MCF 10A (cell line): ENCODE results near the gene ARF6. TPM values are rescaled to one million over a fixed set of nuclear protein-coding genes. Genes with fewer than 3 reads are reported as not detected.
"Not testable (repeated sequence)": the region's sequence is repeated elsewhere in the genome, so short reads cannot be mapped to it uniquely, and the experiment has no call there.

Experiments used
- BruUV-seq: library from RNA; stranded (reverse); fragments of 400-500 nt; replicated peaks from 2 replicates; lab custom pipeline; 2021; lab: Mats Ljungman, UMichigan
- CTCF ChIA-PET: fragments of 300-600 bp; sonication (Branson Sonifier 250); formaldehyde crosslinking; extraction: SDS; loops from one replicate; lab custom pipeline; 2021; ENCODE audit warnings: antibody characterized with exemption, inconsistent platforms; lab: Yijun Ruan, JAX
- POLR2A ChIA-PET: fragments of 300-600, 350-650 bp; sonication (Branson Sonifier 250); formaldehyde crosslinking; extraction: SDS; loops from one replicate; lab custom pipeline; 2020; ENCODE audit warnings: antibody characterized with exemption, inconsistent platforms; lab: Yijun Ruan, JAX
- DNase-seq: peaks from one replicate; pipeline ENCODE4 v3.0.0-alpha.2; 2018; ENCODE audit not compliant: unreplicated experiment
- H3K27ac Mint-ChIP-seq: one replicate; pipeline ENCODE4 v1.8.0; 2022; ENCODE audit warnings: mild to moderate bottlenecking, low read depth, mixed read lengths; ENCODE audit not compliant: unreplicated experiment
- H3K27me3 Mint-ChIP-seq: one replicate; pipeline ENCODE4 v1.8.0; 2022; ENCODE audit warnings: mixed read lengths; ENCODE audit not compliant: insufficient read depth, unreplicated experiment
- H3K36me3 Mint-ChIP-seq: one replicate; pipeline ENCODE4 v1.8.0; 2022; ENCODE audit warnings: mild to moderate bottlenecking, moderate library complexity, mixed read lengths; ENCODE audit not compliant: insufficient read depth, unreplicated experiment
- H3K4me1 Mint-ChIP-seq: one replicate; pipeline ENCODE4 v1.8.0; 2022; ENCODE audit warnings: mixed read lengths; ENCODE audit not compliant: insufficient read depth, unreplicated experiment
- H3K4me3 Mint-ChIP-seq: one replicate; pipeline ENCODE4 v1.8.0; 2022; ENCODE audit warnings: mild to moderate bottlenecking, moderate library complexity, mixed read lengths; ENCODE audit not compliant: unreplicated experiment
- H3K9me3 Mint-ChIP-seq: one replicate; pipeline ENCODE4 v1.8.0; 2022; ENCODE audit warnings: mixed read lengths; ENCODE audit not compliant: unreplicated experiment
- CTCF ChIP-seq: fragments of 200-600 bp; IDR thresholded peaks from one replicate; pipeline ENCODE4 v1.8.0; 2022; ENCODE audit warnings: antibody characterized with exemption, mild to moderate bottlenecking; ENCODE audit not compliant: unreplicated experiment
- intact Hi-C: fragments of 100-400 bp; cut with micrococcal nuclease; formaldehyde crosslinking; loops from 2 replicates; pipeline ENCODE4 v1.14.1; 2022
- total RNA-seq: library from RNA; stranded (reverse); gene quantifications from 2 replicates; pipeline ENCODE4 v1.2.3, GENCODE V29; 2022

The ARF6 gene
- total RNA-seq, 1 experiment from 2014 or later: 112 TPM

DNA sequence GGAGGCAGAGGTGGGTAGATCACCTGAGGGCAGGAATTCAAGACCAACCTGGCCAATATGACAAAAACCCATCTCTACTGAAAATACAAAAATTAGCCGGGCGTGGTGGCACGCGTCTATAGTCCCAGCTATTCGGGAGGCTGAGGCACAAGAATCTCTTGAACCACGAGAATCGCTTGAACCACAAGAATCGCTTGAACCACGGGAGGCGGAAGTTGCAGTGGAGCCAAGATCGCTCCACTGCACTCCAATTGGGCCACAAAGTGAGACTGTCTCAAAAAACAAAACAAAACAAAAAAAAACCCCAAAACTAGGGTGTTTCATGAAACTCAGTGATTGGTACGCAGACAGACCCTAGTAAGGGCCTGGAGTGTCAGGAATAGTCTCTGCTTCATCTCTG is 6.4 kb upstream of the ARF6 start:
- BruUV-seq: no TSS peak
- CTCF ChIA-PET: no interaction called here

DNA sequence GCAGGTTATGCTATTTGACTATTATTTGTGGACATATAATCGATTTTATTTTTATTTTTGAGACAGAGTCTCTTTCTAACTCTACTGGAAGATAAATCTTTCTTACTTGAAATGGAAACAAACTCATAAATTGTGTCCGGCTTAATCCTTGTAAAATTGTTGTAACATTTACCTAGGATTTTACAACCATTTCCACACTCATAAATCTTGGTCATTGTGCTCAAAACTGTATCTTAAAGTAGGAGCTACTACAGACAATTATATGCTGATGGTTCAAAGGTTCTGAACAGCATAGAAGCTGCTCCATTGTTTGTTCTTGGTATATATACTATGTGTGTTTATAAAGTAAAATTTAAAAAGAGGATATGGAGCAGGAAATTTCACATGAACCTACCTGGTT is 4.6 kb upstream of the ARF6 start:
- no peaks in the 10 kb centered on the region for H3K9me3 Mint-ChIP-seq
- ChIA-PET POLR2A (interaction anchor here (1.0 kb wide), 2 partner anchors 9 to 20 kb away, joined by 3 read pairs; no protein-coding TSS in a partner anchor), CTCF (interaction anchor here (0.6 to 1.3 kb wide), 4 partner anchors 12 to 217 kb away, joined by 3 to 5 read pairs (median 4); no protein-coding TSS in a partner anchor)
- no TSS peak for BruUV-seq
- H3K36me3 Mint-ChIP-seq: peaks cover 6% of the 10 kb centered on the region
- TF ChIP-seq CTCF: no peak
- H3K27ac Mint-ChIP-seq: peak overlapping the region; percentile 35
- H3K4me1 Mint-ChIP-seq: peaks cover 7% of the 10 kb centered on the region
- no peaks in the 10 kb centered on the region for H3K27me3 Mint-ChIP-seq
- no peak overlapping the region for H3K4me3 Mint-ChIP-seq
- intact Hi-C loops: no loop called here
- no peak for DNase-seq

More for the DNA sequence above, 6.4 kb upstream of the ARF6 start:
- intact Hi-C loops: no loop called here
- H3K27ac Mint-ChIP-seq: no peak overlapping the region
- H3K4me1 Mint-ChIP-seq: no peaks in the 10 kb centered on the region
- POLR2A ChIA-PET: no interaction called here
- H3K9me3 Mint-ChIP-seq: no peaks in the 10 kb centered on the region
- DNase-seq: no peak
- H3K27me3 Mint-ChIP-seq: no peaks in the 10 kb centered on the region
- H3K4me3 Mint-ChIP-seq: no peak overlapping the region
- no peaks in the 10 kb centered on the region for H3K36me3 Mint-ChIP-seq
- TF ChIP-seq CTCF: no peak

- H3K4me3 Mint-ChIP-seq: peak overlapping the region; percentile 92
- DNase-seq: peak; percentile 75
- TF ChIP-seq CTCF: no peak
- intact Hi-C loops: loop anchor here (1.0 to 5.0 kb wide), 3 partner anchors 29 to 213 kb away; no protein-coding TSS in a partner anchor
- POLR2A ChIA-PET: interaction anchor here (0.6 to 5.1 kb wide), 33 partner anchors 8 to 628 kb away, joined by 3 to 94 read pairs (median 6); partner anchors contain the start of genes NEMF and VCPKMT
- peaks cover 27% of the 10 kb centered on the region for H3K4me1 Mint-ChIP-seq
- peaks cover 46% of the 10 kb centered on the region for H3K36me3 Mint-ChIP-seq
- H3K9me3 Mint-ChIP-seq: no peaks in the 10 kb centered on the region
- peak overlapping the region; percentile 99 for H3K27ac Mint-ChIP-seq
- CTCF ChIA-PET: interaction anchor here (0.6 to 2.1 kb wide), 13 partner anchors 13 to 212 kb away, joined by 3 to 19 read pairs (median 4); no protein-coding TSS in a partner anchor
- TSS peak; percentile 83 for BruUV-seq
- no peaks in the 10 kb centered on the region for H3K27me3 Mint-ChIP-seq
Measured at GRCh38 chr14:49892301-49892635, 614 bp upstream of the ARF6 start.

- Mint-ChIP-seq H3K9me3 (no peaks in the 10 kb centered on the region), H3K4me1 (peaks cover 36% of the 10 kb centered on the region), H3K27ac (peak overlapping the region; percentile 99), H3K27me3 (no peaks in the 10 kb centered on the region), H3K36me3 (peaks cover 46% of the 10 kb centered on the region), H3K4me3 (peak overlapping the region; percentile 92)
- BruUV-seq: TSS peak; percentile 48
- TF ChIP-seq CTCF: no peak
- intact Hi-C loops: loop anchor here (1.0 to 5.0 kb wide), 3 partner anchors 31 to 169 kb away; no protein-coding TSS in a partner anchor
- peak; percentile 42 for DNase-seq
- CTCF ChIA-PET: interaction anchor here (0.6 to 2.1 kb wide), 7 partner anchors 28 to 208 kb away, joined by 3 to 19 read pairs (median 3); partner anchors contain the start of gene NEMF
- POLR2A ChIA-PET: interaction anchor here (0.8 to 5.1 kb wide), 25 partner anchors 9 to 223 kb away, joined by 3 to 94 read pairs (median 10); partner anchors contain the start of genes NEMF and VCPKMT
Measured at GRCh38 chr14:49893309-49894213, 679 bp downstream of the ARF6 start.

DNA sequence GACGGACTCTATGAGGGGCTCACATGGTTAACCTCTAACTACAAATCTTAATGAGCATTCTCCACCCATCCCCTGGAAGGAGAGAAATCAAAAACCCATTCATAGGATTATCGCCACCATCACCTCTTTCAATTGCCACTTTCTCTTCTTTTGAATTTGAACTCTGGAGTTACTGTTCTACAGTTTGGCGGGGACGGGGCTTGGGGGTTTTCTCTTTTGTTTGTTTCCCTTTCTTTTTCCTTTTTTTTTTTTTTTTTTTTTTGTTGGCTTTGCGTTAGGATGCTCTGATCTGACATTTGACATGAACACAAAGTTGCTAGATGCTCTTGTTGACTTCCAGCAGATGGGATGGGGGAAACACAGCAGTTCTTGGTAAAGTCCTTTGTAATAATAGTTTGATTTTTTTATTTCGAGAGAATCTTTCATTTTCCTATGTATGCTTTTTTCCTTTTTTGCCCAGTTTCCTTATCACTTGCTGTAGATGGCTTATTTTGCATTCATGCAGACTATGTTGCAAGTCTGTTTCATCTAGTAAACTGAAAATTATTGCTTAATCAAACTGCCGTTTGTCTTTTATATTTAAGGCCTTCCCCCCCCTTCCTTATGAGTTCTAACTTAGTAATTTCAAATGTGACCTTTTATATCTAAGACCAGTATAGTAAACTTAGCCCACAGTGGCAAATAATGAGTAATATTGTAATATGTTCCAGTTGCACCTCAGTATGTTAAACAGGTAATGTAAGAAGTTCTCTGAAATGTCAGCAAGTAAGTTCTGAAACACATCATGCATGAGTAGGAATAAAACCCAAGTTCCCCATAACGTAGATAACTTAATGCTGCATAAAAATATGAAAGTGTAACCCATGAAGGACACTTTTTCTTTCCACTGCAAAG is 1.6 kb downstream of the ARF6 start:
- intact Hi-C loops: loop anchor here (1.0 to 5.0 kb wide), 3 partner anchors 68 to 168 kb away; no protein-coding TSS in a partner anchor
- H3K27me3 Mint-ChIP-seq, DNase-seq, BruUV-seq, H3K9me3 Mint-ChIP-seq: not testable (repeated sequence)
- Mint-ChIP-seq H3K36me3 (peaks cover 46% of the 10 kb centered on the region), H3K27ac (peak overlapping the region; percentile 99), H3K4me3 (peak overlapping the region; percentile 92), H3K4me1 (peaks cover 39% of the 10 kb centered on the region)
- CTCF ChIA-PET: interaction anchor here (0.6 to 1.0 kb wide), 4 partner anchors 42 to 207 kb away, joined by 3 to 5 read pairs (median 3); partner anchors contain the start of gene NEMF
- POLR2A ChIA-PET: interaction anchor here (0.8 to 5.1 kb wide), 27 partner anchors 13 to 168 kb away, joined by 3 to 94 read pairs (median 14); partner anchors contain the start of gene NEMF
